HEK293 (cell line): Measurements from ENCODE around the gene TMEM256.
A peak's percentile ranks its signal among the peaks of the same experiment; 100 is the strongest.

Source experiments
- CTCF ChIA-PET: fragments of 350-600 bp; formaldehyde crosslinking; extraction: SDS; loops from one replicate; lab custom pipeline; 2021; ENCODE audit warnings: antibody characterized with exemption; lab: Yijun Ruan, JAX
- POLR2A ChIA-PET: fragments of 300-600 bp; formaldehyde crosslinking; extraction: SDS; loops from one replicate; lab custom pipeline; 2020; ENCODE audit warnings: antibody characterized with exemption, inconsistent platforms; lab: Yijun Ruan, JAX
- H3K27ac ChIP-seq: fragments of 200-500 bp; sonication (Bioruptor generic); 2 replicates; pipeline ENCODE4 v1.5.1; 2014; ENCODE audit warnings: low read depth, low read length, control low read depth, inconsistent platforms; ENCODE audit errors: extremely low read depth
- H3K36me3 ChIP-seq, 2 experiments: fragments of 200-500 bp in 1 of 2; sonication (Bioruptor generic) in 1 of 2; 1 replicate in 1 of 2; 2 replicates in 1 of 2; pipeline ENCODE4 v1.5.1; 2014 to 2017; ENCODE audit warnings: inconsistent platforms in 2 of 2, low read length in 2 of 2; ENCODE audit not compliant: control insufficient read depth in 2 of 2, insufficient read depth in 1 of 2
- H3K4me1 ChIP-seq: fragments of 200-500 bp; sonication (Bioruptor generic); 2 replicates; pipeline ENCODE4 v1.5.1; 2014; ENCODE audit warnings: mild to moderate bottlenecking, low read length, inconsistent platforms; ENCODE audit not compliant: control insufficient read depth, insufficient read depth
- H3K4me3 ChIP-seq: 2 replicates; pipeline ENCODE4 v1.5.1; 2011; ENCODE audit warnings: low read depth, mild to moderate bottlenecking, control low read depth, low read length, moderate library complexity
- H3K9me3 ChIP-seq: fragments of 200-500 bp; sonication (Bioruptor generic); 2 replicates; pipeline ENCODE4 v1.5.1; 2014; ENCODE audit warnings: low read depth, low read length, inconsistent platforms; ENCODE audit not compliant: control insufficient read depth, insufficient read depth
- BCL11A ChIP-seq: fragments of 450-650 bp; formaldehyde crosslinking; IDR thresholded peaks from 2 replicates; pipeline ENCODE4 v1.5.1; 2016; ENCODE audit warnings: low read depth, missing biosample characterization, missing genetic modification characterization
- GLIS1 ChIP-seq: fragments of 450-650 bp; formaldehyde crosslinking; IDR thresholded peaks from 2 replicates; pipeline ENCODE4 v1.5.1; 2016; ENCODE audit warnings: missing biosample characterization, missing genetic modification characterization
- GLIS2 ChIP-seq: fragments of 450-650 bp; formaldehyde crosslinking; IDR thresholded peaks from 2 replicates; pipeline ENCODE4 v1.5.1; 2016; ENCODE audit warnings: missing biosample characterization, missing genetic modification characterization
- KLF10 ChIP-seq: fragments of 450-650 bp; IDR thresholded peaks from 2 replicates; pipeline ENCODE4 v1.5.1; 2018; ENCODE audit warnings: missing biosample characterization, mild to moderate bottlenecking, missing genetic modification characterization
- SCRT2 ChIP-seq: fragments of 450-650 bp; formaldehyde crosslinking; IDR thresholded peaks from 2 replicates; pipeline ENCODE4 v1.5.1; 2016; ENCODE audit warnings: missing biosample characterization, missing genetic modification characterization
- SP2 ChIP-seq: fragments of 450-650 bp; formaldehyde crosslinking; IDR thresholded peaks from 2 replicates; pipeline ENCODE4 v1.5.1; 2016; ENCODE audit warnings: missing biosample characterization, missing genetic modification characterization
- SP7 ChIP-seq: fragments of 450-650 bp; formaldehyde crosslinking; IDR thresholded peaks from 2 replicates; pipeline ENCODE4 v1.5.1; 2016; ENCODE audit warnings: missing biosample characterization, missing genetic modification characterization
- WT1 ChIP-seq: fragments of 450-650 bp; formaldehyde crosslinking; IDR thresholded peaks from 2 replicates; pipeline ENCODE4 v1.5.1; 2016; ENCODE audit warnings: missing biosample characterization, missing genetic modification characterization
- YY2 ChIP-seq: fragments of 450-650 bp; formaldehyde crosslinking; IDR thresholded peaks from 2 replicates; pipeline ENCODE4 v1.5.1; 2016; ENCODE audit warnings: missing biosample characterization, missing genetic modification characterization
- ZBTB20 ChIP-seq: fragments of 450-650 bp; formaldehyde crosslinking; IDR thresholded peaks from 2 replicates; pipeline ENCODE4 v1.5.1; 2016; ENCODE audit warnings: missing biosample characterization, missing genetic modification characterization
- ZBTB26 ChIP-seq: fragments of 450-650 bp; formaldehyde crosslinking; optimal IDR thresholded peaks from 2 replicates; pipeline ENCODE3; 2016; ENCODE audit warnings: missing biosample characterization, mild to moderate bottlenecking, missing genetic modification characterization
- ZBTB7A ChIP-seq: fragments of 450-650 bp; formaldehyde crosslinking; IDR thresholded peaks from 2 replicates; pipeline ENCODE4 v1.5.1; 2016; ENCODE audit warnings: low read depth, missing biosample characterization, missing genetic modification characterization
- ZNF18 ChIP-seq: fragments of 450-650 bp; formaldehyde crosslinking; IDR thresholded peaks from 2 replicates; pipeline ENCODE4 v1.5.1; 2016; ENCODE audit warnings: missing biosample characterization, missing genetic modification characterization
- ZNF24 ChIP-seq: fragments of 450-650 bp; formaldehyde crosslinking; IDR thresholded peaks from 2 replicates; pipeline ENCODE4 v1.5.1; 2016; ENCODE audit warnings: missing biosample characterization, missing genetic modification characterization
- ZNF274 ChIP-seq, 2 experiments: fragments of 200-500 bp in 1 of 2; fragments of 450-650 bp in 1 of 2; sonication (Bioruptor generic) in 1 of 2; formaldehyde crosslinking in 1 of 2; IDR thresholded peaks; 2 replicates each; pipeline versions ENCODE4 v1.5.1 to v1.6.1; 2014 to 2016; ENCODE audit warnings: borderline replicate concordance in 1 of 2, inconsistent platforms in 1 of 2, low read length in 1 of 2, missing biosample characterization in 1 of 2, missing genetic modification characterization in 1 of 2
- ZNF341 ChIP-seq: fragments of 450-650 bp; formaldehyde crosslinking; IDR thresholded peaks from 2 replicates; pipeline ENCODE4; 2016; ENCODE audit warnings: low read depth, missing biosample characterization, missing genetic modification characterization
- ZNF560 ChIP-seq: fragments of 450-650 bp; formaldehyde crosslinking; IDR thresholded peaks from 2 replicates; pipeline ENCODE4 v1.5.1; 2017; ENCODE audit warnings: missing biosample characterization, missing genetic modification characterization, borderline replicate concordance
- ZNF580 ChIP-seq: fragments of 450-650 bp; formaldehyde crosslinking; IDR thresholded peaks from 2 replicates; pipeline ENCODE4 v1.5.1; 2016; ENCODE audit warnings: missing biosample characterization, missing genetic modification characterization
- ZNF600 ChIP-seq: fragments of 450-650 bp; formaldehyde crosslinking; IDR thresholded peaks from 2 replicates; pipeline ENCODE4 v1.5.1; 2016; ENCODE audit warnings: missing biosample characterization, missing genetic modification characterization
- ZNF610 ChIP-seq: fragments of 450-650 bp; formaldehyde crosslinking; IDR thresholded peaks from 2 replicates; pipeline ENCODE4 v1.5.1; 2016; ENCODE audit warnings: missing biosample characterization, missing genetic modification characterization, borderline replicate concordance
- ZNF664 ChIP-seq: fragments of 450-650 bp; formaldehyde crosslinking; IDR thresholded peaks from 2 replicates; pipeline ENCODE4 v1.5.1; 2016; ENCODE audit warnings: missing biosample characterization, missing genetic modification characterization
- ZNF843 ChIP-seq: fragments of 450-650 bp; formaldehyde crosslinking; IDR thresholded peaks from 2 replicates; pipeline ENCODE4 v1.5.1; 2016; ENCODE audit warnings: missing biosample characterization, missing genetic modification characterization
- ZSCAN23 ChIP-seq: fragments of 450-650 bp; formaldehyde crosslinking; IDR thresholded peaks from 2 replicates; pipeline ENCODE4 v1.5.1; 2016; ENCODE audit warnings: missing biosample characterization, missing genetic modification characterization
- ZSCAN30 ChIP-seq: fragments of 450-650 bp; IDR thresholded peaks from 2 replicates; pipeline ENCODE4 v1.5.1; 2018; ENCODE audit warnings: missing biosample characterization, mild to moderate bottlenecking, missing genetic modification characterization, moderate library complexity
- ZXDB ChIP-seq: fragments of 450-650 bp; formaldehyde crosslinking; IDR thresholded peaks from 2 replicates; pipeline ENCODE4 v1.5.1; 2016; ENCODE audit warnings: missing biosample characterization, missing genetic modification characterization

Gene TMEM256

GRCh38 chr17:7405350-7406234 is 1.7 kb upstream of the TMEM256 start (continued):
- TF ChIP-seq ZNF18 (tag by site-specific recombination), result no peak
- TF ChIP-seq, all 188 proteins: peak for 13

GRCh38 chr17:7404737-7405349 is 946 bp upstream of the TMEM256 start:
- POLR2A ChIA-PET, result interaction anchor here (0.6 to 3.2 kb wide), 42 partner anchors 8 to 1543 kb away, joined by 3 to 67 read pairs (median 6); partner anchors contain the start of genes ACADVL, ATP1B2, CHRNB1 and DLG4
- TF ChIP-seq ZNF580 (no peak), ZNF843 (tag by site-specific recombination) (no peak), GLIS1 (tag by site-specific recombination) (peak; percentile 70), ZBTB26 (peak; percentile 70), SP2 (tag by site-specific recombination) (peak; percentile 61), ZNF600 (tag by site-specific recombination) (0 out of 2 replicates have a peak, but pooled peaks have one; percentile 14), ZBTB20 (tag by site-specific recombination) (peak; percentile 92), ZNF274 (IDR thresholded peaks at IDR 0.05; ENCODE audit: low read length) (no peak), ZNF274 (tag by site-specific recombination; IDR thresholded peaks at IDR 0.05; ENCODE audit: borderline replicate concordance) (no peak), ZBTB7A (tag by site-specific recombination) (0 out of 2 replicates have a peak, but pooled peaks have one; percentile 26), BCL11A (tag by site-specific recombination) (no peak), ZXDB (tag by site-specific recombination) (peak; percentile 80; the same call in 1 of the 2 replicates), KLF10 (tag by site-specific recombination) (no peak), ZSCAN30 (tag by site-specific recombination) (peak; percentile 8; the same call in 1 of the 2 replicates), SP7 (tag by site-specific recombination) (no peak)
- H3K27ac ChIP-seq, result peak overlapping the region; percentile 31; the same call in 1 of the 2 replicates
- peaks cover 8% of the 10 kb centered on the region for H3K4me1 ChIP-seq
- peaks cover 6 to 21% of the 10 kb centered on the region in 2 experiments; a peak in 2 of 3 replicates for H3K36me3 ChIP-seq
- no peaks in the 10 kb centered on the region for H3K9me3 ChIP-seq
- CTCF ChIA-PET, result interaction anchor here (0.6 to 1.7 kb wide), 5 partner anchors 13 to 317 kb away, joined by 3 to 5 read pairs (median 3); no protein-coding TSS in a partner anchor
- peak overlapping the region; percentile 69 for H3K4me3 ChIP-seq

- POLR2A ChIA-PET, result interaction anchor here (0.5 to 3.2 kb wide), 60 partner anchors 9 to 1613 kb away, joined by 3 to 67 read pairs (median 5); partner anchors contain the start of genes ACADVL, ATP1B2, CD68 and CHRNB1
- Histone ChIP-seq H3K4me1 (peaks cover 8% of the 10 kb centered on the region), H3K4me3 (peak overlapping the region; percentile 83), H3K36me3 (peaks cover 6 to 9% of the 10 kb centered on the region in 2 experiments; a peak in 2 of 3 replicates), H3K9me3 (no peaks in the 10 kb centered on the region), H3K27ac (peak overlapping the region; percentile 81)
- CTCF ChIA-PET, result interaction anchor here (0.6 to 2.7 kb wide), 10 partner anchors 10 to 314 kb away, joined by 3 to 21 read pairs (median 3); partner anchors contain the start of genes PLSCR3 and TMEM102
- no peak for TF ChIP-seq SCRT2
- 0 out of 2 replicates have a peak, but pooled peaks have one; percentile 36 for TF ChIP-seq ZXDB (tag by site-specific recombination)
- peak; percentile 52; the same call in 1 of the 2 replicates for TF ChIP-seq ZNF24
- TF ChIP-seq ZNF560, result no peak
- TF ChIP-seq GLIS2 (tag by site-specific recombination), result peak; percentile 40; the same call in 1 of the 2 replicates
- no peak for TF ChIP-seq ZNF664 (tag by site-specific recombination)
- TF ChIP-seq ZNF610 (tag by site-specific recombination), result 0 out of 2 replicates have a peak, but pooled peaks have one; percentile 14
- TF ChIP-seq WT1 (tag by site-specific recombination), result no peak
- TF ChIP-seq ZNF341, result peak; percentile 82
- TF ChIP-seq YY2 (tag by site-specific recombination), result peak; percentile 42; the same call in 1 of the 2 replicates
- TF ChIP-seq ZSCAN23 (tag by site-specific recombination), result no peak
Observed at GRCh38 chr17:7403727-7403976, 245 bp downstream of the TMEM256 start.
